Neuron (in vitro differentiated cells): ENCODE results near the gene REPS2.
A peak's percentile ranks its signal among the peaks of the same experiment; 100 is the strongest.

ENCODE experiments used
- H2AFZ ChIP-seq: one replicate; pipeline ENCODE4 v1.6.1; 2013; ENCODE audit warnings: low read depth, mild to moderate bottlenecking, inconsistent platforms, low read length, moderate library complexity
- H3K27me3 ChIP-seq: one replicate; pipeline ENCODE4 v1.6.1; 2013; ENCODE audit warnings: low read length; ENCODE audit not compliant: insufficient read depth
- H3K36me3 ChIP-seq: one replicate; pipeline ENCODE4 v1.6.1; 2013; ENCODE audit warnings: low read length; ENCODE audit not compliant: insufficient read depth
- H3K4me1 ChIP-seq: one replicate; pipeline ENCODE4 v1.6.1; 2013; ENCODE audit warnings: low read length; ENCODE audit not compliant: insufficient read depth
- H3K4me3 ChIP-seq: 2 replicates; pipeline ENCODE4 v1.5.1; 2013; ENCODE audit warnings: mild to moderate bottlenecking, low read length, moderate library complexity
- H3K9me3 ChIP-seq: one replicate; pipeline ENCODE4 v1.6.1; 2013; ENCODE audit warnings: low read length

The REPS2 gene

DNA sequence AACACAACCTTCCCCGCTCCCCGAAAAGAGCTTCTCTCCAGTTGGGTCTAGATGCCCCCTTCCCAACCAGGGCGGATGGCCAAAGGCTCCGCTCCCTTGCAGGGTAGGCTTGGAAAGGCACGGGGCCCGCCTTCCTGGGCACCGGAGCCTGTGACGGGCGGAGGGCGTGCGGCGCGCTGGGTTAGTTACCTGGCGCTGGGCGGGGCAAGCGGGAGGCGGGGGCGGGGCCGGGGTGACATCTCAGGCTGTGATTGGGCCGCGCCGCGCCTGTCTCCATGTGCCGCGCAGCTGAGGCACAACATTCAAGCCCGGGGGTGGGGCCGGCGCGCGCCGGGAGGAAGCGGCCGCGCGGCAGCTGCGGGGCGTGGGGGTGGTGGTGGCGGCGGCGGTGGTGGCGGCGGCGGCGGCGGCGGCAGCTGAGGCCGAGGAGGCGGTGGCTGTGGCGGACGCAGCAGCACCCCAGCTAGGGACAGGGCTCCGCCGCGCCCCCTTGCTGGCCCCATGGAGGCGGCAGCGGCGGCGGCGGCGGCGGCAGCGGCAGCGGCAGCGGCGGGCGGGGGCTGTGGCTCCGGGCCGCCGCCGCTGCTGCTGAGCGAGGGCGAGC is at the start of gene REPS2:
Gene REPS2, plus strand, starts transcription at position 298 of the 604 bp plus-strand sequence. Its CDS starts 204 bp downstream, at position 502.
- H2AFZ ChIP-seq: peak within 1 kb of the TSS; percentile 76
- H3K4me1 ChIP-seq: no peaks in the 10 kb centered on the region
- no peaks in the 10 kb centered on the region for H3K9me3 ChIP-seq
- H3K27me3 ChIP-seq: peaks cover 25% of the 10 kb centered on the region
- peak within 1 kb of the TSS; percentile 48 for H3K4me3 ChIP-seq
- H3K36me3 ChIP-seq: no peaks in the 10 kb centered on the region

DNA sequence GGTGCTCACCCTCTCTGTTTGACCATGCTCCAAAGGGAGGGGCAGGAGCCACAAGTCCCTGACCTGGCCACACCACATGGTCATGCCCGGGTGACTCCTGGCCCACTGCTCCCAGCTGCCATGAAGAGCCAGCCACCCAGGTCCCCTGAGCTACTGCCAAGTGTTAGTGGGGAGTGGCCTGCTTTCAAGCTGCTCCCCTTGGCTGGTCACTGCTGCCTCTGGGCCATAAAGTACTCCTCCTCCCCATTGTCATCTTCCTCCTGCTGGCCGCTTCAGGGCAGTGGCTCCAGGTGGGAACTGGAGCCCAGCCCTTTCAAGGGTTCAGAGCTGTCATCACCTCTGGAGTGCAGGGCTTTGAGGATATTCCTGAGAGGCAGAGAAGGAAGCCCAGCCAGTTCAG is 49.0 kb upstream of the REPS2 start:
- Histone ChIP-seq H3K9me3 (no peaks in the 10 kb centered on the region), H3K36me3 (no peaks in the 10 kb centered on the region)

DNA sequence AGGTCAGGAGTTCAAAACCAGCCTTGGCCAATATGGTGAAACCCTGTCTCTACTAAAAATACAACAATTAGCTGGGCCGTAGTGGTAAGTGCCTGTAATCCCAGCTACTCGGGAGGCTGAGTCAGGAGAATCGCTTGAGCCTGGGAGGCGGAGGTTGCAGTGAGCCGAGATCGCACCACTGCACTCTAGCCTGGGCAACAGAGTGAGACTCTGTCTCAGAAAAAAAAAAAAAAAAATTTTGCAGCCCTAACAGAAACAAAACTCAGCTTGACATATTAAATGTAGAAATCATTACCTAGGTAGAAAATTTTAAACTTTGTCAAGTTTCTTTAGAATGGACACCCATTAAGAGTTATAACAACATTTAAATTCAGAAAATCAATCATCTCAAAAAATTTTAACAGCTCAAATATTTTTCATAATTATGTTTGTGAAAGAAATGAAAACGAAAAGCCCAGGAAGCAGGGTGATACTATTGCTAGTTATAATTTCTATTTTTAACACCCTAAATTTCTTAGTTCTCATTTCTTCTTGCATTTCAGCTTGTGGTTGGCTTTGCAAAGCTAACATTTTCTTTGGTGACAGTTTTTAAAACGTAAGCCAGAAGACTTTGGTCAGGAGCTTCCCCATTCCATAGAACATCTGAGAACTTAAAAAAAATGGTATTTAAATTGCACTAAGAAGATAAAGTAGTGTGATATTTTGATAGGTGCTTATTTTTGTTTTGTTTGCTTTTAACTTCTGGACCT is 43.0 kb upstream of the REPS2 start:
- Histone ChIP-seq H3K4me1 (no peaks in the 10 kb centered on the region), H3K36me3 (no peaks in the 10 kb centered on the region), H3K9me3 (no peaks in the 10 kb centered on the region), H2AFZ (no peak overlapping the region), H3K27me3 (peaks cover 15% of the 10 kb centered on the region), H3K4me3 (no peak overlapping the region)

More for the DNA sequence above, 49.0 kb upstream of the REPS2 start:
- no peak overlapping the region for H2AFZ ChIP-seq
- H3K4me1 ChIP-seq: no peaks in the 10 kb centered on the region
- no peak overlapping the region for H3K4me3 ChIP-seq
- peaks cover 25% of the 10 kb centered on the region for H3K27me3 ChIP-seq

DNA sequence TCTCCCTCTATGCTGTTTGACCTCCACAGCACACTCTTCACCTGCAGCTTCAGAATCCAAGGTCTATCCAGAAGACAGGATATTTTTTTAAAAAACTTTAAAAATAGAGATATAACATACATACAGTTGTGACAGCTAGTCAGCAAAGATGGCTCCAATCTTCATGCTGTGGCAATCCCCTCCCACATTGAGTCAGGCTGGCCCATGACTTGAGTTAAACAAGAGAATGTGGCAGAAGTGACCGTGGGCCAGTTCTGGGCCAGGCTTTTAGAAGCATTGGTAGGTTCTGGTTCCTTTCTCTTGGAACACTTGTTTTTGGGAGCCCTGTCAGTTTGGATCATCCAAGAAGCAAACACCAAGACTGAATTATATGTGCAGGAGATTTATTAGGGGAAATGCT is 36.1 kb upstream of the REPS2 start:
- Histone ChIP-seq H3K4me1 (no peaks in the 10 kb centered on the region), H3K27me3 (peaks cover 21% of the 10 kb centered on the region), H3K36me3 (no peaks in the 10 kb centered on the region), H3K9me3 (no peaks in the 10 kb centered on the region), H3K4me3 (no peak overlapping the region), H2AFZ (no peak overlapping the region)

DNA sequence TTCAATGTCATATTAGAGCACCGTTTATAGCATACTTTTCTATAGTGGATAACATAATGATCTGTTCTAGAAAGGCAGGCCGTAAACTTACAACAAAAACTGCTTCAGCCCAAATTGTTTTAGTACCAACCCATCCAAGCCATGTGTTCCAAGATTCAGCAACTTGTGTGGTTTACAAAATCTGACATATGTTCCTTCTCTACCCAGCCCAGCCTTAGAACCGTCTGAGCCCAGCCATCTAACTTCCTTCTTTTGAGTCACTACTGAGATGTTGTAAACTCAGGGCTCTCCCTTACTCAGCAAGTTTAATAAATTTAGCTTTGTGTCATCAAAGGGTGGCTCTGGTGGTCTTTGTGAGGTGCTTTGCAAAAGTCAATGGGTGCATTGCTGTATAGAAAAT is 32.4 kb upstream of the REPS2 start:
- H3K9me3 ChIP-seq: no peaks in the 10 kb centered on the region
- H3K36me3 ChIP-seq: no peaks in the 10 kb centered on the region
- peaks cover 20% of the 10 kb centered on the region for H3K27me3 ChIP-seq
- H3K4me1 ChIP-seq: no peaks in the 10 kb centered on the region
- H2AFZ ChIP-seq: no peak overlapping the region
- no peak overlapping the region for H3K4me3 ChIP-seq

DNA sequence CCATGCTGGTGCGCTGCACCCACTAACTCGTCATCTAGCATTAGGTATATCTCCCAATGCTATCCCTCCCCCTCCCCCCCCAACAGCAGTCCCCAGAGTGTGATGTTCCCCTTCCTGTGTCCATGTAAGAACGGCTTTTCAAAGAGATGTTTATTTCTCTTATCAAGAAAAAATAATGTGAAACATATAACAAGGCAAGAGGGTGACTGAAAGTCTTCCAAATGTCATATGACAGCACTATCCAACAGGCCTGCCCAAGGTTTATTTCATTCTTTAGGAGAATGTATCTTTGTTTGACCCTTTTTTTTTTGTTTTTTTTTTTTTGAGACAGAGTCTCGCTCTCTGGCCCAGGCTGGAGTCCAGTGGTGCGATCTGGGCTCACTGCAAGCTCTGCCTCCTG is 29.9 kb upstream of the REPS2 start:
- Histone ChIP-seq H3K9me3 (no peaks in the 10 kb centered on the region), H2AFZ (no peak overlapping the region), H3K36me3 (no peaks in the 10 kb centered on the region), H3K27me3 (peaks cover 20% of the 10 kb centered on the region), H3K4me1 (no peaks in the 10 kb centered on the region), H3K4me3 (no peak overlapping the region)

DNA sequence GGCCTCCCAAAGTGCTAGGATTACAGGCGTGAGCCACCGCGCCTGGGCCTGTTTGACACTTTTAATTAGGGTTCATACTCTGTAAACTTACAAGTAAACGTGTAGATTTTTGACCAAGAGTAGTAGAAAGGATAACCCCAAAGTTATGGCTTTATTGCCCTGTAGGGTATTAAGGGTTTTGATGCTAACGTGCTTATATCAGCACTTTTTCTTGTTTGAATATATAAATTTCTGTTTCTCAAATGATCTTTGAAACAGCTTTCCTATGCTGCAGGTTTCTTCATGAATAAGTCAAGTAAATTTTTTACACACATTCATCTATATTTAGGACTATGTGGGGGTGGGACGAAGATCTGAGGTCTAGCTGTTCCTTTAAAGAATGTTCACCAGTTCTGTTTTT is 29.3 kb upstream of the REPS2 start:
- Histone ChIP-seq H2AFZ (no peak overlapping the region), H3K4me1 (no peaks in the 10 kb centered on the region), H3K27me3 (peaks cover 20% of the 10 kb centered on the region), H3K4me3 (no peak overlapping the region), H3K9me3 (no peaks in the 10 kb centered on the region), H3K36me3 (no peaks in the 10 kb centered on the region)

DNA sequence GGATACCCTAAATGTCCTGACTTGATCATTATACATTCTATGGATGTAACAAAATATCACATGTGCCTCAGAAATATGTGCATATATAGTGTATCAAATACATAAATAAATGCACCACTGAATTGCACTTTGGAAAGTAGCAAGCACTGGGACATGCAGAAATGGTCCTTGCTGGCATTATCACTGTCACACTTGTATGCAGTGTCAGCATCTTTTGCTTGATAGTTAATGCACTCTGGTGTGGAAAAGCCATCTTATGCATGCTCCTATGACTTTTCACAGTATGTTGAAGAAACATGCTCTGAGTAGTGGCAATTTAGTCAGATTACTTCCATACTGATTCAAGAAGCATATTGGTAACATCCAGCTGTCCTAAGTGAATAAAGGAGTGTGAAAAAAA is 27.5 kb upstream of the REPS2 start:
- Histone ChIP-seq H3K27me3 (peaks cover 17% of the 10 kb centered on the region), H3K4me3 (no peak overlapping the region), H3K36me3 (no peaks in the 10 kb centered on the region), H3K4me1 (no peaks in the 10 kb centered on the region), H2AFZ (no peak overlapping the region), H3K9me3 (no peaks in the 10 kb centered on the region)

DNA sequence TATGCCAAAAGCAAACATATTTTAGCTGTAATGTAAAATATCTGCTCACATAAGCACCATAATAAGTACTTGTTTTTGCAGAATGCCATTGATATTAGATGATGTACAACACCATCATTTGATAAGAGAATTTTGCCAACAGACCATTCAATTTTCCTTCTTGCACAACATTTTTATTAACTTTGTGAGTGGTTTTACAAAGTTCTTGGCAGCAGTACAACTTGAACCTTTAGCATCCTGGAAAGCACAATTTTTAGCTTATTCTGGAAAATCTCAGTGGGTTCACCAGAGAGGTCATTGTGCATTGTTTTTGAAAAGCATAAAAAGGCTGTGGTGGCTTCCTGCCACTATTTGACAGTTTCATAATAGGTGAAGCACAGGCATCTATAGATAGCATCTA is 26.4 kb upstream of the REPS2 start:
- H3K36me3 ChIP-seq: no peaks in the 10 kb centered on the region
- H3K4me1 ChIP-seq: no peaks in the 10 kb centered on the region
- no peak overlapping the region for H2AFZ ChIP-seq
- H3K27me3 ChIP-seq: peaks cover 7% of the 10 kb centered on the region
- H3K4me3 ChIP-seq: no peak overlapping the region
- no peaks in the 10 kb centered on the region for H3K9me3 ChIP-seq

DNA sequence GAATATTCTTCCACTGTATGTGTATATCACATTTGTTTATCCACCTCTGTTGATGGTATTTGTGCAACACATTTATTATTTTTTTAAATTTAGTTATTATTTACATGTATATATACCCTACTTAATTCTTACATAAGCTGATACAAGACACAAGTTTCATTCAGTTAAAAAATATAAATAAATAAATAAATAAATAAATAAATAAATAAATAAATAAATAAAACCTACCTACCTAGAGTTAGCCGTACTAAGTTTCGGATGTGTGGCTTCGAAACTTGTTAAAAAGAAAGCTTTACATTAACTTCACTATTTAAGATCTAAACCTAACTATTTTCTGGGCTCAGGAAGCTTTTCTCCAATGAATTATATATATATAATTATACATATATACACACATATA is 23.3 kb upstream of the REPS2 start:
- Histone ChIP-seq H3K27me3 (peaks cover 9% of the 10 kb centered on the region), H3K4me1 (no peaks in the 10 kb centered on the region), H3K4me3 (no peak overlapping the region), H3K9me3 (no peaks in the 10 kb centered on the region), H3K36me3 (no peaks in the 10 kb centered on the region), H2AFZ (no peak overlapping the region)

DNA sequence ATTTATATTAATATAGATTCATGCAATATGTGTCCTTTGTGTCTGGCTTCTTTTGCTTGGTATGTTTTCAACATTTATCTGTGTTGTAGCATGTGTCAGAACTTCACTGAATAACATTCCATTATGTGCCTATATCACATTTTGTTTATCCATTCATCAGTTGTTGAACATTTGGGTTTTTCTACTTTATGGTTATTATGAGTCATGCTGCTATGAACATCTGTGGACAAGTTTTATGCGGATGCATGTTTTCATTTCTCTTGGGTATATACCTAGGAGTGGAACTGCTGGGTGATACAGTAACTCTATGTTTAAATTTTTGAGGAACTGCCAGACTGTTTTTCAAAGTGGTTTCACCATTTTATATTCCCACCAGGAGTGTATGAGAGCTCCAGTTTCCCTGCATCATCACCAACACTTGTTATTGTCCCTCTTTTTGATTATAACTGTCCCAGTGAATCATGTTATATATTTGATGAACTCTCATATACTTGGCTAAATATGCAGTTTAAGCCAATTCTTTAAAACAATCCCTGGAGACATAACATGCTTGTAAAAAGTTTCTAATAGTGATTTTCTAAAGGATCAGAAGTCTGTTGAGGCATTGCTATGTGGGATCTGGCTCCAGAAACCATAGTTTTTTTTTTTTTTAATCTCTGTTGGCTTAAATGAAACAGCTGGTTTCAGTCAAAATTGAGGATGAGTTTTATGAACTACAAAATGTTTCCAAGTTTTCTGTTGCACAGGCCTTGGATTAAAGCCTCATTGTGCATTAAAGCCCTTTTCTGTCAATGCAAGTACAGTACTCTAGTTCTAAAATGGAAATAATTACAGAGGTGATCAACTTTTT is 21.6 kb upstream of the REPS2 start:
- Histone ChIP-seq H3K27me3 (peaks cover 6% of the 10 kb centered on the region), H2AFZ (no peak overlapping the region), H3K4me3 (no peak overlapping the region), H3K4me1 (no peaks in the 10 kb centered on the region), H3K36me3 (no peaks in the 10 kb centered on the region), H3K9me3 (no peaks in the 10 kb centered on the region)

DNA sequence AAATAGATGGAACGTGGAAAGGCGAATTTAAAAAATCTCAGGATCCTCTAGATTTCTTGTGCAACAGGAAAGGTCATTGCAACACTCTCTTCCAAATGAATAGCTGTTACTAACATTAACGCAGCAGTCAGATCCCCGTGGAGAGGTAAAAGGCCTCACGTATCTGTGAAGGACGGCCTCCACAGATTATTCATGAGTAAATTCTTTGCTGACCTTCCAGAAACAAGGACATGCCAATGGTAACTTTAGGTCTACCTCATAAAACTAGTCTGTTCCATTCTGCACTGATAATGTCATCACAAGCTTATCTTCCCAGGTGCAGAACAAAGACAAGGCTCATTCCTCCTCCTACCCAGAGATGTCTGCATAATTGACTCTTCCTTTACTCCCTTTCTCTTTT is 16.1 kb upstream of the REPS2 start:
- Histone ChIP-seq H3K4me1 (peaks cover 3% of the 10 kb centered on the region), H3K27me3 (peaks cover 22% of the 10 kb centered on the region), H3K4me3 (no peak overlapping the region), H3K9me3 (no peaks in the 10 kb centered on the region), H3K36me3 (no peaks in the 10 kb centered on the region), H2AFZ (no peak overlapping the region)

DNA sequence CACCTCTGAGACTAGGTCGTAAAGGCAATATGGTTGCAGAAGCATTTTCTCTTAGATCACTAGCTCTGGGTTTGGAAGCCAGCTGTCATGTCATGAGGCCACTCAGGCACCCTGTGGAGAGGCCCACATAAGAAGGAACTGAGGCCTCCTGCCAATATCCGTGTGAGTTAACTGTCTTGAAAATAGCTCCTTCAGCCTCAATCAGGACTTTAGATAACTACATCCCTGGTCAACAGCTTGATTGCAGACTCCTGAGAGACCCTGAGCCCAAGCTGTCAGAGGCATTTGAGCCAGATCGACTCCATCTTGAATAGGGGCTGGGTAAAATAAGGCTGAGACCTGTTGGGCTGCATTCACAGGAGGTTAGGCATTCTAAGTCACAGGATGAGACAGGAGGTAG is 15.1 kb upstream of the REPS2 start:
- no peak overlapping the region for H2AFZ ChIP-seq
- H3K36me3 ChIP-seq: no peaks in the 10 kb centered on the region
- H3K27me3 ChIP-seq: peaks cover 22% of the 10 kb centered on the region
- H3K4me3 ChIP-seq: no peak overlapping the region
- H3K4me1 ChIP-seq: peaks cover 3% of the 10 kb centered on the region
- H3K9me3 ChIP-seq: no peaks in the 10 kb centered on the region
